Urothelium cell line (cell line): ENCODE measurements around the gene SLC5A7.
A peak's percentile ranks its signal among the peaks of the same experiment; 100 is the strongest.

Experiments used
- DNase-seq: peaks from one replicate; pipeline ENCODE4 v3.0.0; 2011; ENCODE audit warnings: low spot score, mixed read lengths
- FAIRE-seq: peaks from 2 replicates; lab custom pipeline; 2011; peaks lifted over from hg19 to GRCh38; lab: Jason Lieb, UNC

Gene SLC5A7

DNA sequence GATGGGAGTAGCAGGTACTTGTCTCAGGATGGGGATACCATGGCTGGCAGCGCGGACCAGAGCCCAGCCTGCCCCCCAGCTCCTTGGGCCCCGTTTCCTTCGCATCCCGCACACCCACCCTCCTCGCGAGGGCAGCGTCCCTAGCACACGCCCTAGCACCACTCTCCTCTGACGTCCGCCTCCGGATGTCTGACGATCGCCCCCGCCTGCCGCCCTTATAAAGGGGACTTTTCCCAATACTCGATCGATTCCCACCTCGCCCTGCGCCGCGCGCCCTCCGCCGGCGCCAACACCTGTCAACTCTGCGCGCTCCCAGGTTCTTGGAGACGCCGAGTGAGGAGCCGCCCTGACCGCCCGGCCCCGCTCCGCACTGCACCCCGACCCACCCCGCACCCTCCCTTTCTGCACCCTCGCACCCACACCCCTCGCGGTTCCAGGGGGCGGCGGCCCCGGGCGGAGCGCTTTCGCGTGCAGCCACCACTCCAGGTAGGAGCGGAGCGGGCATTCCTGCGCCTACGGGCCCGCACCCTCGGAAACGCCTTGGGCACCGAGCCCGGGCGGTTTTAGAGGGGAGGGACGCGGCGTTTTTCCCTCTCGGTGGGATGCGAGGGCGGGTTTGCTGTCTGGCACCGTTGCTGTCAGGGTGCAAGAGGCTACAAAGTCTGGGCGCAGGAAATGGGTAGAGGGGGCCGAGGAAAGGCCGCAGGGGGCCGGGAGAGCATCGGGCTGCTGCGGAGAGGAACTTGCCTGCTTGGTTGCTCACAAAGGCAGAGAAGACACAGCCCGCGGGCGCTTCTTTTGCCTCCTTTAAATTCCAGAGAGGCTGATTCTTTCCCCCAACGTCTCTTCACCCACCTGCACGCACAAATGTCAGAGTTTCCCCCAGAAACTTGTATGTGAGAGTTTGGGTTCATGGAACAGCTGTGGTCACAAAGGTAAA, at the start of gene SLC5A7:
SLC5A7 (plus strand) TSS at position 247 of the 940 bp plus-strand sequence. CDS start 1,632 bp downstream, outside the sequence.
- FAIRE-seq (no peak), DNase-seq (peak; percentile 12)

- FAIRE-seq (no peak), DNase-seq (no peak)
These were observed 24.9 kb upstream of the SLC5A7 start for GRCh38 chr2:107961395-107961794.

GRCh38 chr2:107964185-107964584, 22.1 kb upstream of the SLC5A7 start:
- FAIRE-seq (no peak), DNase-seq (no peak)

- DNase-seq = no peak
These were observed 1.6 kb upstream of the SLC5A7 start for GRCh38 chr2:107984707-107985106.

GRCh38 chr2:107988108-107988507, 1.8 kb downstream of the SLC5A7 start:
- DNase-seq = no peak
- FAIRE-seq = no peak

More at GRCh38 chr2:107984707-107985106, 1.6 kb upstream of the SLC5A7 start:
- no peak for FAIRE-seq

GRCh38 chr2:107989445-107989844, 3.1 kb downstream of the SLC5A7 start:
- no peak for FAIRE-seq

GRCh38 chr2:107990718-107991117, 4.4 kb downstream of the SLC5A7 start:
- DNase-seq (no peak), FAIRE-seq (no peak)

More at GRCh38 chr2:107989445-107989844, 3.1 kb downstream of the SLC5A7 start:
- no peak for DNase-seq

- no peak for DNase-seq
- peak; percentile 59 for FAIRE-seq
These were observed 5.7 kb downstream of the SLC5A7 start for GRCh38 chr2:107992069-107992468.

- DNase-seq = no peak
- FAIRE-seq = no peak
These were observed 12.8 kb downstream of the SLC5A7 start for GRCh38 chr2:107999158-107999557.

GRCh38 chr2:108010912-108011591, 24.7 kb downstream of the SLC5A7 start:
- no peak for FAIRE-seq
- DNase-seq = no peak

- FAIRE-seq (no peak), DNase-seq (no peak)
These were observed 27.0 kb downstream of the SLC5A7 start for GRCh38 chr2:108013305-108013704.

- no peak for FAIRE-seq
- DNase-seq = no peak
These were observed 36.3 kb downstream of the SLC5A7 start for GRCh38 chr2:108022628-108023027.

DNA sequence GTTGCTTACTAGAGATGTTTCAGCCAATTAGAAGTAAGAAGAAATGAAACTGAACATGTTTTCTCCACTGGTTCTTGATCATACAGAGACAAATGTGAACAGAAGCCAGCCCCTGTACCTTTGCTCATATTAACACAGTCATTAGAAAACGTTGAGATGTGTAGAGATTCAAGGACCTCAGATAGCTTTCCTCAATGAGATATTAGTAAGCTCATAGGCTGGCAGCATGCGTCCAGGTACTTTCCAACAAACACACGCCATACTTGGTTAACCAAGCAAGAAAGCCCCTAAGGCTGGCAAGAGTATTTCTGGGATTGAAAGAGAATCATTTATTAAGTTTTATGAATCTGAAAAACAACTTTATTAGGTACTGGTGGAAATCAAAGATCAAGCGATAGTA, 37.5 kb downstream of the SLC5A7 start:
- FAIRE-seq = no peak

DNA sequence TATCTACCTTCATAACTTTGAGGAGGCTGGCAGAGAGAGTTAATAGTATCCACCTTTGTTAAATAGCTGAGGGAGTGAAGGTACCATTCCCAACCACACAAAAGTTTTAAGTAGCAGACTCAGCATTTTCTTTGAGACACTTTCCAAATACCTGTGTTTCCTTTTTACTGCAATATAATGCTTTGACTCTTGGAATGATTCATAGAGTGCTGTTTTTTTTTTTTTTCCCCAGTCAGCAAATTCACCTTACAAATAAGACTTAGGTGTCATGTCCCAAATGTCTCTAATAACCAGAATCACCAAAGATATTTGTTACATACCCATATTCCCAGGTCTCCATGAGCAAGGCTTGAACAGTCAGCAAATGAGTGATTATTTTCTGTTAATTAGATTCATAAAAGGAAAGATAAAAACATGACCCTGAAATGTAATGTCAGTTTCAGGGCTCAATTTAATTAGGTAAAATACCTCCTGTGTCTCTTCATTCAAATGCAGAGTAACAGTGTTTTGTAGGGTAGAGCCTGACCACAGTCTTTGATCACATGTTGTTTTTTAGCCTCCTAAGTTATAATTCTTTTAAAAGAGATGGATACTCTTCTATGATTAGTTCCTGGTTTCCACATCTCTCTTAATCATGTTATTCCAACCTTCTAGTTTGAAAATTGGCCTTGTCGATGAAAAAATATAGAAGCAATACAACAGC, 39.9 kb downstream of the SLC5A7 start:
- no peak for FAIRE-seq
- no peak for DNase-seq

More for the DNA sequence above, 37.5 kb downstream of the SLC5A7 start:
- DNase-seq = no peak

- no peak for FAIRE-seq
- DNase-seq = no peak
These were observed 43.2 kb downstream of the SLC5A7 start for GRCh38 chr2:108029496-108029895.

GRCh38 chr2:108029912-108030311, 43.6 kb downstream of the SLC5A7 start:
- DNase-seq (no peak), FAIRE-seq (no peak)

DNA sequence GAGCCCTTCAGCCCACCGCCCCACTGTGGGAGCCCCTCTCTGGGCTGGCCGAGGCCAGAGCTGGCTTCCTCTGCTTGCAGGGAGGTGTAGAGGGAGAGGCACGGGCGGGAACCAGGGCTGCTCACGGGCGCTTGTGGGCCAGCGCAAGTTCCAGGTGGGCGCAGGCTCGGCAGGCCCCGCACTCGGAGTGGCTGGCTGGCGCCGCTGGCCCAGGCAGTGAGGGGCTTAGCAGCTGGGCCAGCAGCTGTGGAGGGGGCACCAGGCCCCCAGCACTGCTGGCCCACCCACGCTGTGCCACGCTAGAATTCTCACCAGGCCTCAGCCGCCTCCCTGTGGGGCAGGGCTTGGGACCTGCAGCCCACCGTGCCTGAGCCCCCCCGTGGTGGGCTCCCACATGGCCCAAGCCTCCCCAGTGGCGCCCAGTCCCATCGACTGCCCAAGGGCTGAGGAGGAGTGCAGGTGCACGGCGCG, 45.2 kb downstream of the SLC5A7 start:
- FAIRE-seq (no peak), DNase-seq (no peak)

DNA sequence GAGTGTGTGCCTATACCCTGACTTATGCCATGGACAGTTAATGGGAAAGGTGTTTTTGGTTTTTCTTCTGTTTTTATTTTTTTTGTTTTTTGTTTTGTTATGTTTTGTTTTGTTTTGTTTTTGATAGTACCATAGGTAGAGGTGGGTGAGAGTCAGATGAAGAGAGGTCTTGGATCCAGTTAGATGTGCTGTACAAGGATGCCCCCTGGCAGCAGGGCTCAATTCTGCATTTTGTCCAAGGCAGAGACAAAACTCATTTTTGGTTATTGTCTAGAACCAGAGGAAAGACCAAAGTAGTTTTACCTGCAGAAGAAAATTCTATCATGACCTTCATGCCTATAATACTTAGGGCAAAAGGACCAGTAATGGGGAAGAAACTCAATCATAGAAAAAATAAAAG, 48.5 kb downstream of the SLC5A7 start:
- FAIRE-seq (peak; percentile 32), DNase-seq (no peak)

- DNase-seq (no peak), FAIRE-seq (no peak)
These were observed 62.4 kb downstream of the SLC5A7 start for GRCh38 chr2:108048752-108049151.

- no peak for FAIRE-seq
- DNase-seq = no peak
These were observed 72.3 kb downstream of the SLC5A7 start for GRCh38 chr2:108058576-108059137.
